NCI-H446 treated with DMSO at 0.1 percent for 48 hours (cell line): ENCODE results near the gene EXOC4.
A peak's percentile ranks its signal among the peaks of the same experiment; 100 is the strongest.
"Not testable (repeated sequence)": the region's sequence is repeated elsewhere in the genome, so short reads cannot be mapped to it uniquely, and the experiment has no call there.

ENCODE experiments used
- DNase-seq: peaks from one replicate; lab custom pipeline; 2025; lab: John Stamatoyannopoulos, UW

The EXOC4 gene

GRCh38 chr7:133252858-133253518 is at the start of gene EXOC4:
TSS of gene EXOC4 (plus strand) at chr7:133253078.
- peak; percentile 94 for DNase-seq

- DNase-seq: no peak
Measured at GRCh38 chr7:133203490-133203889, 49.4 kb upstream of the EXOC4 start.

GRCh38 chr7:133207687-133208086 is 45.2 kb upstream of the EXOC4 start:
- DNase-seq: no peak

GRCh38 chr7:133210817-133211216 is 42.1 kb upstream of the EXOC4 start:
- DNase-seq: not testable (repeated sequence)

GRCh38 chr7:133213772-133214171 is 39.1 kb upstream of the EXOC4 start:
- DNase-seq: not testable (repeated sequence)

GRCh38 chr7:133217773-133218172 is 35.1 kb upstream of the EXOC4 start:
- no peak for DNase-seq

GRCh38 chr7:133230591-133231194 is 22.2 kb upstream of the EXOC4 start:
- peak; percentile 28 for DNase-seq

GRCh38 chr7:133233142-133233541 is 19.7 kb upstream of the EXOC4 start:
- no peak for DNase-seq

GRCh38 chr7:133234961-133235875 is 17.7 kb upstream of the EXOC4 start:
- DNase-seq: no peak

GRCh38 chr7:133237545-133237944 is 15.3 kb upstream of the EXOC4 start:
- DNase-seq: no peak

- DNase-seq: no peak
Measured at GRCh38 chr7:133240302-133240701, 12.6 kb upstream of the EXOC4 start.

- DNase-seq: no peak
Measured at GRCh38 chr7:133246558-133246957, 6.3 kb upstream of the EXOC4 start.

GRCh38 chr7:133248901-133249300 is 4.0 kb upstream of the EXOC4 start:
- no peak for DNase-seq

GRCh38 chr7:133252506-133252857 is 396 bp upstream of the EXOC4 start:
- no peak for DNase-seq

GRCh38 chr7:133253519-133253875 is 619 bp downstream of the EXOC4 start:
- no peak for DNase-seq

GRCh38 chr7:133255486-133255885 is 2.6 kb downstream of the EXOC4 start:
- no peak for DNase-seq

GRCh38 chr7:133258174-133258573 is 5.3 kb downstream of the EXOC4 start:
- DNase-seq: no peak

- DNase-seq: no peak
Measured at GRCh38 chr7:133265821-133266220, 12.9 kb downstream of the EXOC4 start.

GRCh38 chr7:133268355-133268754 is 15.5 kb downstream of the EXOC4 start:
- DNase-seq: no peak

- no peak for DNase-seq
Measured at GRCh38 chr7:133272336-133272735, 19.5 kb downstream of the EXOC4 start.

- no peak for DNase-seq
Measured at GRCh38 chr7:133273227-133273626, 20.3 kb downstream of the EXOC4 start.

- no peak for DNase-seq
Measured at GRCh38 chr7:133274265-133274664, 21.4 kb downstream of the EXOC4 start.

- DNase-seq: no peak
Measured at GRCh38 chr7:133275008-133275407, 22.1 kb downstream of the EXOC4 start.
